NCI-H1930 (cell line): ENCODE results near the gene PUS3.

Experiments
- DNase-seq, 2 experiments: peaks; one replicate each; lab custom pipeline; 2025; lab: John Stamatoyannopoulos, UW

PUS3 gene

DNA sequence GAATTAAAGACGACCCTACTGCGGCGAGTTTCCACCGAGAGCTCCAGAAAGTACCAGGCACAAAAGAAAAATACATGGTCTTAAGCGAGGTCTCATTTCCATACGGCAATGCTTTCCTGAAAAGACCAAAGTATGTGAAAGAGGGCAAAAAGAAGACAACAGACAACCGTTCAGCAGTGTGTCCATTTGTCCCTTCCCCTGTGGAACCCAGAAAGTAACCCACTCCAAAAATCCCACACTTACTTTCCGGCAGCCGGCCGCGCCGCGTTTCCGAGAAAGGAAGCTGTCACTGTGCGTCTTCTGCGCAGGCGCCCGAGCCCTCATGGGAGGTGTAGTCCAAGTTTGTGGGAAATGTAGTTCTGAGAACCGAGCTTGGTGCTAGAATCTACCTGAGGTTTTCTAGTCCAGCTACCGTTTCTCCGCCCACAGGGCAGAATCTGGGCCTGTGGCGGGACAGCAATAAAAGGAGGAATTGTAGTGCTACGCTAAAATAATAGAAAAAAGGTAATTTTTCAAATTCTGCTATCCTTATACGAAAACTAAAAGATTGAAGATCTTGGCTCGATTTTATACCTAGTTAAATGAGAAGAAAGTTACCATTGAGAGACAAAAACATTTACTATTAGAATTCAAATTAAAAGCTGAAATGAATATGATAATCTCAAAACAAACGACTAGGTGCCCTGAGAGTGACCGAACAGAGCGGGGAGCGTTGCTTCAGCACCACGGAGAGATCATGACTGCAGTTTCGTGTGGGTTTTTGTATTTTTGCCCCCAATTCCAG is at the start of gene PUS3:
Gene PUS3, minus strand, starts transcription at position 280 of the 784 bp plus-strand sequence. CDS start 6,922 bp downstream, outside the sequence.
- peak; percentile 85 to 91 for DNase-seq

GRCh38 chr11:125952559-125952958 is 49.6 kb upstream of the PUS3 start:
- DNase-seq = no peak

DNA sequence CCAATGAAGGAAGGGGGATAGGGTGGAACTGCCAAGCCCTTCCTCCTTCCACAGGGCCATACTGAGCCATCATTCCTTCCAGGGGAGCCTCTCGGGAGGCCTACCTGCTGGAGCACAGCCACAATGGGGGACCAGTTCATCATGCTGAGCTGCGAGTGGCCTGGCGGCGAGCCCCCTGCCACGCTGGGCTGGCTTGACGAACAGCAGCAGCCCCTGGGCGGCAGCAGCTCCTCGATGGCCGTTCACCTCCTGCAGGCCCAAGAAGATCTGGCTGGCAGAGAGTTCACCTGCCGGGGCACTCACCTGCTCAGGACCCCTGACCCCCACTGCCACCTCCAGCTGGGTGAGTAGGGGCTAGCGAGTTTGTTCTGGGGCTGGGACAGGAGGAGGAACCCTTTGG is 48.7 kb upstream of the PUS3 start:
- no peak for DNase-seq

DNA sequence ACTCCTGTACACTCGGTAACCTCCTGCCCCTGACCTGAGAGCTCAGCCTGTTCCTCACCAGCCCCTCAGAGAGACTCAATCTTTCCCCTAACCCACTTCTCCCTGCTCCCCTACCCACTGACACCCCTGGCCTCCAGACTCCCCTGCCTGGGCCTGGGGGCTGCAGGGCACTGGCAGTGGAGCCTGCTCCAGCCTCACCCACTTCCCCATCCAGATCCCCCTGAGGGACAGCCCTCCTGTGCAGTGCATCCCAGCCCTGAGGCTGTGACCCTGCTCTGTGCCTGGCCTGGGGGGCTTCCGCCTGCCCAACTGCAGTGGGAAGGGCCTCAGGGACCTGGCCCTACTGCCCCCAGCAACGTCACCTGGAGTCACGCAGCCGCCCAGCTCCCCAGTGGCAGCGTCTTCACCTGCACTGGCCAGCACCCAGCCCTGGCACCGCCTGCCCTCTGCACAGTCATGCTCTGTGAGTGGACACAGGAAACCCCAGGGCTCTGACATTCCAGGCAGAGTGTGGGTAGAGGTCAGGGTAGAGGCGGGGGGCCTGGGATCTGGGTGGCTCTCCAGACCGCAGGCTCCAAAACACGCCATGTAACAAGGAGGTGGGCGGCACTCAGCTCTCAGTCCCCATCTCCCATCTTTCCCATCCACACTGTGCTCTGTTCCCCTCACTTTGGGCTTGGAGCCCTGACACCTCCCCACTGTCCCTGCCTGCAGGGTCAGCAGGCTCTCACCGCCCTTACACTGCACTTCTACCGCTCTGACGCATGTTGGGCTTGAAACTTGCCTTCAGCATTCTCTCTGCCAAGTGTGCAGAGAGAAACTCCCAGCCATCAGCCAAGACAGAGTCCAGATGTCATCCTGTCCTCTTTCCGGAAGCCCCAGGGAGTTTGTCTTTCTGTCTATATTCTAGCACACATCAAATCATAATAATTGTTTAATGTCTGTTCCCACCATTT is 48.0 kb upstream of the PUS3 start:
- DNase-seq = no peak

DNA sequence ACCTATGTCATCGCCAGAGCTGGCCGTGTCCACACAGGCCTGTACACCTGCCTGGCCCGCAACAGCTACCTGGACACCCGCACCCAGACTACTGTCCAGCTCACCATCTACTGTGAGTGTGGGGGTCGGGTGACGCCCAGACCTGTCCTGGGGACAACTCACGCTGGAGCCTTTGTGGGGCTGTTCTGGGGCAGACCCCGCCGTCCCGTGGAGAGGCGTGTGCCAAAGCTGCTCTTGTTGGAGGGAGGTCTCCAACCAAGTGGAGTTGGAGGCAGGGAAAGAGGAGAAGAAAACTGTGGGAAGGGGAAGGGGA is 47.1 kb upstream of the PUS3 start:
- no peak for DNase-seq

- no peak for DNase-seq
Measured at GRCh38 chr11:125949271-125950177, 46.5 kb upstream of the PUS3 start.

GRCh38 chr11:125948278-125949051 is 45.5 kb upstream of the PUS3 start:
- no peak for DNase-seq

DNA sequence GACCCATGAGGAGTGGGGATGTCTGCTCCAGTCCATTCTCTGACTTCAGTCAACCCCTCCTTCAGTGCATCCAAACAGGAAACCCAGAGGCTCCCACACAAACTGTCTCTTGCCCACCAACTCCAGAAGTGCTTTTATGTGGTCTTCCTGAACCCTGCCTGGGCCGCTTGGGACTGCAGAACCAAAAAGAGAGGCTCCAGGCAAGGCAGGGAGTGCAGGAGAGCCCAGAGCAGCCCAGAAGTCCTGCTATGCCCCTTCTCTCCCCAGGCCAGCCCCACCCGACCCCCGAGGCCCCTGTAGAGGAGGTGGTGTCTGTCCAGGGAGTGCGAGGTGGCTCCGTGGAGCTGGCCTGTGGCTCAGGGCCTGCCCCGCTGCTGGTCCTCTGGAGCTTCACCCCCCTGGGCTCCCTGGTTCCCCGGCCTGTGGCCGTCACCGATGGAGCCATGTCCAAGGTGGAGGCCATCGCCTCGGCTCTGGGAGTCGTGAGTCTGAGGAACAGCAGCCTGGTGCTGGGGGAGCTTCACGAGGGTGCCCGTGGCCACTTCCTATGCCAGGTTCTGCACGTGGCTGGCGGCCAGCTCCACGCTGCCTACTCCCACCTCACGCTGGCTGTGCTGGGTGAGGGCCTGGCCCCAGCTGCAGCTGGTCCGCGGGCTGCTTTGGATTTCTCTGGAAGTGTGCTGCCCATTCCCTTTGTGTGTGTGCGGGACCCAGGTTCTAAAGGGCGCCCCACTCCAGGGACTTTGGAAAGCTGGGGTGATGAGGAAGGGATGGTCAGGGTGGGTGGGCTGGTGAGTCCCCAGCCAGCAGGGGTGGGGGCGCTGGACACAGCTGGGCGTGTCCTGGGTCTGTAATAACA is 44.6 kb upstream of the PUS3 start:
- DNase-seq = no peak

DNA sequence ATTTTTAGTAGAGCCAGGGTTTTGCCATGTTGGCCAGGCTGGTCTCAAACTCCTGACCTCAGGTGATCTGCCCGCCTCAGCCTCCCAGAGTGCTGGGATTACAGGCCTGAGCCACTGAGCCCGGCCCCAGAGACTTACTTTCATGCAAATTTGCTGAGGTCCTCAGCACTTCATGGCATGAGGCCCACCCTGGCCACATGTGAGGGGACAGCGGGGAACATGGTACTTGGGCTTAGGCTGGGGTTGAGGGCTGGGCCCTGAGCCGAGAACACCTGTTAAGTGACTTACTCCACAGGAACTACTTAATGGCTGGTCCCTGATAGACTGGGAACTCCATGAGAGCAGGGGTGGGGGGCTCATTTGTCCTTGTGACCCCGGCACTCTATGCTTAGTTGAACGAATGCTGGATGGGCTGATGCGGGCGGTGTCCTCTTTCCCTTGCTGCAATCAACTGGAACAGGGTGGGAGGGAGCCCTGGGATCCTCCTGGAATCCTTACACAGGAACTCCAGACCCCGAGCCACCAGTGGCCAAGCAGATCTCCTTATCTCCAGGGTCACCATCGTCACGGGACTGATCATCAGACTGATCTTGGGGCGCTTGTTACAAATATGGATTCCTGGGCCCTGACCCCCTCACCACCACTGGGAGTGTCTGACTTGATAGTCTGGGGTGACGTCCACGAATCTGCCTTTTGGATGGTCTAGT is 43.9 kb upstream of the PUS3 start:
- DNase-seq = no peak

GRCh38 chr11:125945797-125946520 is 43.0 kb upstream of the PUS3 start, which contains the start of gene VSIG10L2:
Gene VSIG10L2 (plus strand): TSS chr11:125946044. CDS start chr11:125946056, 12 bp downstream.
- DNase-seq = no peak

DNA sequence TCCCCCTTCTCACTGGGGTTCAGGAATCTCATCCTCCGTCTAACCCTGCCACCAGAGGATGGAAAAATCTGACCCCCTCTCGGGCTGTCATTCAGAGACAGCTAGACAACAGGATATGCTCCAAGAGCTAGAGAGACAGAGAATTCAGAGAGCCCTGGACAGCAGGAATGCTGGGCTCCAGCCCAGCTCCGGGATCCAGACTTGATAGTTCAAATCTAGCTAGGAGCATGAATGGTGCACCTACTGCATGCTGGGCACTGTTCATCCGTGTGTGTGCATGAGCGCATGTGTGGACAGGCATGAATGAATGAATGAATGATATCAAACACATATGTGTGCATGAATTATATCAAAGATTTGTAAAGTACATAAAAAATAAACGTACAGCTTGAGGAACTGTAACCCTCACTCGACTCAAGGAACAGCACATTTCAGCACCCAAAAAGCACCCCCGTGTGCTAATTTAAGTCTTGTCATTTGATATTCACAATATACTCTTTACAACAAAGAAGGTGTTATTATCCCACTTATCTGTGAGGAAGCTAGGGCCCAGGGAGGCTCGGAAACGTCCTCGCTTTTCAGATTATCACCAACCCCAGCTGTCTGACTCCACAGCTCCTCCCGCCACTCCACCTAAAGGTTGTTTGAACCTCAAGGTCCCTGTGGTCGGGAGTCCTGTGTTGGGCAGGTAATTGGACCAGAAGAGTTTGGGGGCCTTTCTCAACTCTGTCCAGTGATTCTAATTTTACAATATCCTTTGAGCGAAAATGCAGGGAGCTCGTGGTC is 42.2 kb upstream of the PUS3 start:
- no peak for DNase-seq

- DNase-seq = no peak
Measured at GRCh38 chr11:125944350-125945010, 41.5 kb upstream of the PUS3 start.

GRCh38 chr11:125943661-125944349 is 40.8 kb upstream of the PUS3 start:
- no peak for DNase-seq

GRCh38 chr11:125942771-125943428 is 39.9 kb upstream of the PUS3 start:
- no peak for DNase-seq

DNA sequence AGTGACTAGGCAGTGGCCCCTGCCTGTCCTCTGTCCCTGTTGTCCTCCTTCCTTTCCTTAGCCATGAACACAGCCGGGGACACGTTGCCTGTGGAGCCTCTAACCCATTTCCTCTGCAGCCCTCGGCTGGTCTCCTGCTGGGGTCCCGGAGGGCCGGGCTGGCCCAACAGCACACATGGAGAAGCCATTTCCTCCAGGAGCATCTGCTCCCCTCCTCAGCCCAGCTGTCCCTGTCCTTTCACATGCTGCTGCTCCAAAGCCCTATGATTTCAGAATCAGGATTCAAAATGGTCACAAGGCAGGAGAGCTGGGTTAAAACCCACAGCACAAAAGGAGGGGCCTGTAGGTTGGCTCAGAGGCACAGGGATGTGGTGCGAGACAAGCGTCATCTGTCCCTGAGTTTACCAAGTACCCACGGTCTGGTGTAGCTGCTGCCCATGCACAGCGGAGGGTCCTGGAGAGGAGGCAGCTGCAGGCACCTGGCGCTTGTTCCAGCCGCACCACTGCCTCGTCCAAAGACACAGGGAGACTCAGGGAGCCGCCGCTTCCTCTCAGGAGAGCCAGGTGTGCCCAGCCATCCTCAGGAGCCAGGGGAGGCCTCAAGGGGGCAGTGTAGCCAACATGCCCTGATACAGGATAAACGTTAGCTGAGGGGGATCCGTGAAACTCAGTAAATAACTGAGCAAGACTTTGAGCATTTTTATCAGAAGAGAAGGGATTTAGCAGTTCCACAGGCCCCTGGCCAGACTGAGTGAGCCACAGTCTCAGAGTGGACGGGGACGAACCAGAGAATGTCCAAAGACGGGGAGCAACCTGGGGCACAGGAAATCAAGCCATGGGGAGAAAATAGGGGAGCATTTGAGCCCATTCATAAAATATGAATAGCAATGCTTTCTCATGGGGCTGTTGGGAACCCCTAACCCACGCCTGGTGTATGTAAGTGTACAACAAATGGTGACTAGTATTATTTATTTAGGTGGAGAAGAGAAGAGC is 38.9 kb upstream of the PUS3 start:
- peak; percentile 19 to 59 for DNase-seq
